SU-DHL-6 (cell line): Measurements from ENCODE around the gene TRRAP.
"Not testable (repeated sequence)": the region's sequence is repeated elsewhere in the genome, so short reads cannot be mapped to it uniquely, and the experiment has no call there.

Source experiments
- H2AFZ ChIP-seq: fragments of 200-600 bp; sonication (generic); 2 replicates; pipeline ENCODE4 v1.6.1; 2014; ENCODE audit warnings: low read depth, mild to moderate bottlenecking, moderate library complexity, mixed read lengths, antibody characterized with exemption, low read length; ENCODE audit not compliant: severe bottlenecking
- H3F3A ChIP-seq: fragments of 200-600 bp; shearing (Covaris generic); 2 replicates; pipeline ENCODE4 v1.6.0; 2016; ENCODE audit warnings: antibody characterized with exemption, mild to moderate bottlenecking; ENCODE audit not compliant: insufficient read depth
- H3K27ac ChIP-seq: fragments of 200-600 bp; sonication (generic); 2 replicates; pipeline ENCODE4 v1.5.1; 2016; ENCODE audit warnings: low read depth, mild to moderate bottlenecking, low read length, moderate library complexity, mixed read lengths
- H3K27me3 ChIP-seq: fragments of 200-600 bp; sonication (generic), shearing (Covaris generic); 2 replicates; pipeline ENCODE4 v1.6.0; 2014; ENCODE audit warnings: mild to moderate bottlenecking, low read length
- H3K36me3 ChIP-seq: fragments of 200-600 bp; sonication (generic); 2 replicates; pipeline ENCODE4 v1.6.1; 2014; ENCODE audit warnings: mild to moderate bottlenecking, low read length, mixed read lengths
- H3K4me2 ChIP-seq: fragments of 300-600, 200-600 bp; shearing (Covaris generic), sonication (generic); 2 replicates; pipeline ENCODE4 v1.6.0; 2014; ENCODE audit warnings: low read length, low read depth, mild to moderate bottlenecking; ENCODE audit not compliant: poor library complexity, severe bottlenecking
- H3K4me3 ChIP-seq: fragments of 200-600 bp; sonication (generic); 2 replicates; pipeline ENCODE4 v1.5.1; 2014; ENCODE audit warnings: antibody characterized with exemption, low read length, mild to moderate bottlenecking, mixed read lengths; ENCODE audit not compliant: insufficient read depth, poor library complexity, severe bottlenecking
- H3K79me2 ChIP-seq: fragments of 200-600 bp; sonication (generic); 2 replicates; pipeline ENCODE4 v1.6.1; 2014; ENCODE audit warnings: mild to moderate bottlenecking, low read length, moderate library complexity; ENCODE audit not compliant: insufficient read depth
- H3K9ac ChIP-seq: fragments of 200-600 bp; sonication (generic); 2 replicates; pipeline ENCODE4 v1.7.0; 2014; ENCODE audit warnings: mild to moderate bottlenecking, low read length
- H3K9me2 ChIP-seq: fragments of 200-600 bp; sonication (generic); replicated peaks from 2 replicates; pipeline ENCODE4 v1.6.1; 2014; ENCODE audit warnings: low read length; ENCODE audit not compliant: insufficient read depth
- H3K9me3 ChIP-seq: fragments of 200-600 bp; sonication (generic); 2 replicates; pipeline ENCODE4 v1.6.1; 2014; ENCODE audit warnings: low read length, mixed read lengths; ENCODE audit not compliant: insufficient read depth
- H4K20me1 ChIP-seq: fragments of 200-600 bp; sonication (generic); 2 replicates; pipeline ENCODE4 v1.6.1; 2014; ENCODE audit warnings: low read depth, mild to moderate bottlenecking, antibody characterized with exemption, low read length, moderate library complexity, mixed read lengths
- EZH2phosphoT487 ChIP-seq: fragments of 200-600 bp; sonication (generic), shearing (Covaris generic); conservative IDR thresholded peaks from 2 replicates; pipeline ENCODE4 v1.6.1; 2018; ENCODE audit warnings: mild to moderate bottlenecking, antibody characterized with exemption, low read length, moderate library complexity, mixed read lengths
- TF ChIP-seq, protein P1 (sequence below): fragments of 200-600 bp; sonication (generic); IDR thresholded peaks from one replicate; pipeline ENCODE4 v1.5.1; 2017; ENCODE audit warnings: antibody characterized with exemption, mild to moderate bottlenecking, low read length, moderate library complexity; ENCODE audit not compliant: insufficient read depth, poor library complexity, severe bottlenecking

TRRAP gene

DNA sequence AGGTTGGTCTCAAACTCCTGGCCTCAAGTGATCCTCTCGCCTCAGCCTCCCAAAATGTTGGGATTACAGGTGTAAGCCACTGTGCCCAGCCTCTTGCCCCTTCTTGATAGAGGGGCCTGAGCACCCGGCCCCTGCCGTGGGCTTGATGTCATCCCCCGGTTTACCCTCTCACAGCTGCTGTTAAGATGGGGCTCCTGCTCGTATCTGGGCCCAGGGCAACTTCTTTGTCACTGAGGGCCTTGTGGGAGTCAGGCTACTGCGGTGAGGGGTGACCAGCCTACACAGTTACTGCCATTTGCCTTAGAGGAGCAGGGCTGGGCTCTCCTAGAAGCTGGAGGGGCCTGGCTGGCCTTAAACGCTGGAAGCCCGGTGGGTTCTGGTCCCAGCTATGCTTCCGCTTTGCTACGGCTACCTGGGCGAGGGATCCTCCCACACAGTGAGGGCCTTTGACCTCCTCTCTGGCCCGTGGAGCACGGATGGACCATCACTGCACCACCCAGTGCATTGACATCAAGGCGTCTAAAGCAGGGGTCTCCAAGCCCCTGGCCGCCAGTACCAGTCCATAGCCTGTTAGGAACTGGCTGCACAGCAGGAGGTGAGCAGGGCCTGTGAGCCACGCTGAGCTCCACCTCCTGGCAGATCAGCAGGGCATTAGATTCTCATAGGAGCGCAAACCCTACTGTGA lies 7.4 kb upstream of the TRRAP start:
- H3K4me2 ChIP-seq, result no peak overlapping the region
- H3K9ac ChIP-seq, result no peak overlapping the region

DNA sequence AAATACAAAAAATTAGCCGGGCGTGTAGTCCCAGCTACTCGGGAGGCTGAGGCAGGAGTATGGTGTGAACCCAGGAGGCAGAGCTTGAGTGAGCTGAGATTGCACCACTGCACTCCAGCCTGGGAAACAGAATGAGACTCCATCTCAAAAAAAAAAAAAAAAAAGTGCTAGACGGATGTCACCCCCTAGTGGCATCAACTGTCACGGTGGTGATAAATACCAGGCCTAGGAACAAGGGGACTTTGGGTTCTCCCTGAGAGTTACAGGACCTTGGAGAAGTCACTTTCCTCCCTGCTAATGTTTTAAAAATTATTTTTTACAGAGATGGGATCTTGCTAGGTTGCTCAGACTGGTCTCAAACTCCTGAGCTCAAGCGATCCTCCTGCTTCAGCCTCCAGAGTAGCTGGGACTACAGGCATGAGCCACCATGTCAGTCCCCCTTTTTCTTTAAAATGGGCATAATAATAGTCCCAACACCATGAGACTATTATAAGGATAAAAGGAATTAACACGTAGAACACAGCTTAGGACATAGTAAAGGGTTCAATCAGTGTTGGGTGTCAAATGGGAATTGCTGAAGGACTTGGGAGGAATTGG lies 5.9 kb upstream of the TRRAP start:
- Histone ChIP-seq H3K9me2 (no peaks in the 10 kb centered on the region), H4K20me1 (no peaks in the 10 kb centered on the region), H3K9ac (no peak overlapping the region), H3K79me2 (no peaks in the 10 kb centered on the region), H3K4me2 (no peak overlapping the region), H3F3A (0 out of 2 replicates have a peak, but pooled peaks cover 3% of the 10 kb centered on the region), H3K27ac (no peak overlapping the region), H3K36me3 (no peaks in the 10 kb centered on the region), H3K4me3 (no peak overlapping the region), H3K27me3 (no peaks in the 10 kb centered on the region; the same call in 1 of the 2 replicates), H2AFZ (no peak overlapping the region), H3K9me3 (no peaks in the 10 kb centered on the region)
- TF ChIP-seq EZH2phosphoT487, result no peak
- TF ChIP-seq, protein P1, sequence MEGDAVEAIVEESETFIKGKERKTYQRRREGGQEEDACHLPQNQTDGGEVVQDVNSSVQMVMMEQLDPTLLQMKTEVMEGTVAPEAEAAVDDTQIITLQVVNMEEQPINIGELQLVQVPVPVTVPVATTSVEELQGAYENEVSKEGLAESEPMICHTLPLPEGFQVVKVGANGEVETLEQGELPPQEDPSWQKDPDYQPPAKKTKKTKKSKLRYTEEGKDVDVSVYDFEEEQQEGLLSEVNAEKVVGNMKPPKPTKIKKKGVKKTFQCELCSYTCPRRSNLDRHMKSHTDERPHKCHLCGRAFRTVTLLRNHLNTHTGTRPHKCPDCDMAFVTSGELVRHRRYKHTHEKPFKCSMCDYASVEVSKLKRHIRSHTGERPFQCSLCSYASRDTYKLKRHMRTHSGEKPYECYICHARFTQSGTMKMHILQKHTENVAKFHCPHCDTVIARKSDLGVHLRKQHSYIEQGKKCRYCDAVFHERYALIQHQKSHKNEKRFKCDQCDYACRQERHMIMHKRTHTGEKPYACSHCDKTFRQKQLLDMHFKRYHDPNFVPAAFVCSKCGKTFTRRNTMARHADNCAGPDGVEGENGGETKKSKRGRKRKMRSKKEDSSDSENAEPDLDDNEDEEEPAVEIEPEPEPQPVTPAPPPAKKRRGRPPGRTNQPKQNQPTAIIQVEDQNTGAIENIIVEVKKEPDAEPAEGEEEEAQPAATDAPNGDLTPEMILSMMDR, result peak; percentile 42

More for the DNA sequence above, 7.4 kb upstream of the TRRAP start:
- Histone ChIP-seq H3K79me2 (no peaks in the 10 kb centered on the region), H2AFZ (no peak overlapping the region), H3K9me3 (no peaks in the 10 kb centered on the region), H3K9me2 (no peaks in the 10 kb centered on the region), H3K27me3 (no peaks in the 10 kb centered on the region; the same call in 1 of the 2 replicates), H3F3A (0 out of 2 replicates have a peak, but pooled peaks cover 6% of the 10 kb centered on the region), H3K4me3 (no peak overlapping the region), H3K36me3 (no peaks in the 10 kb centered on the region), H4K20me1 (no peaks in the 10 kb centered on the region), H3K27ac (no peak overlapping the region)
- TF ChIP-seq, protein P1, result no peak
- no peak for TF ChIP-seq EZH2phosphoT487

DNA sequence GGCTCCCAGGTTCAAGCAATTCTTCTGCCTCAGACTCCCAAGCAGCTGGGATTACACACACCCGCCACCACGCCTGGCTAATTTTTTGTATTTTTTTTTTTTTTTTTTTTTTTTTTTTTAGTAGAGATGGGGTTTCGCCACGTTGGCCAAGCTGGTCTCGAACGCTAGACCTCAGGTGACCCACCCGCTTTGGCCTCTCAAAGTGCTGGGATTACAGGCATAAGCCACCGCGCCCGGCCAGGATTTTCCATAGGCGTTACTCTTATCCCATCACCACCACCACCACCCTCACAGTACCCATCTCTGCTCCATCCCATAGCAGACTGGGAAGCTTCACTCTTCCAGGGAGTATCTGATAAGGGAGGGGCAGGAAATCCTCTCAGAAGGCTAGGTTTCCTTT lies 4.7 kb upstream of the TRRAP start:
- H3K9me2 ChIP-seq, H3K9me3 ChIP-seq, H3K4me2 ChIP-seq: not testable (repeated sequence)

DNA sequence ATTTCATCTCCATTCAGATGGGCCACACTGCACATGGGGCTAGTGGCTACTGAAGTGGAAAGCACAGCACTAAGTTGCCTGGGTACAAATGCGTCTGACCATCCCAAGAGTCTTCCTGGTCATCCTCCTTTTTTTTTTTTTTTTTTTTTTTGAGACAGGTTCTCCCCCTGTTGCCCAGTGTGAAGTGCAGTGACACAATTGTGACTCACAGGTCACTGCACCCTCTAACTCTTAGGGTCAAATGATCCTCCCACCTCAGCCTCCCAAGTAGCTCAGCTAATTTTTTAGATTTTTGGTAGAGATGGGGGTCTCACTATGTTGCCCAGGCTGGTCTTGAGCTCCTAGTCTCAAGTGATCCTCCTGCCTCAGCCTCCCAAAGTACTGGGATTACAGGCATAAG lies 3.4 kb upstream of the TRRAP start:
- H3K9me2 ChIP-seq, result no peaks in the 10 kb centered on the region
- TF ChIP-seq, protein P1, result no peak
- no peak for TF ChIP-seq EZH2phosphoT487
- H3K27ac ChIP-seq, result no peak overlapping the region
- H3K27me3 ChIP-seq, result no peaks in the 10 kb centered on the region
- H2AFZ ChIP-seq, result no peak overlapping the region
- no peaks in the 10 kb centered on the region for H3K9me3 ChIP-seq
- H4K20me1 ChIP-seq, result no peaks in the 10 kb centered on the region
- no peak overlapping the region for H3K4me3 ChIP-seq
- no peaks in the 10 kb centered on the region for H3K36me3 ChIP-seq
- no peak overlapping the region for H3K9ac ChIP-seq
- 0 out of 2 replicates have a peak, but pooled peaks cover 10% of the 10 kb centered on the region for H3F3A ChIP-seq
- peaks cover 11% of the 10 kb centered on the region for H3K79me2 ChIP-seq
- no peak overlapping the region for H3K4me2 ChIP-seq

More for the DNA sequence above, 4.7 kb upstream of the TRRAP start:
- not testable (repeated sequence) for H4K20me1 ChIP-seq, H2AFZ ChIP-seq, H3K9ac ChIP-seq, H3K36me3 ChIP-seq, H3K79me2 ChIP-seq, H3F3A ChIP-seq, H3K4me3 ChIP-seq, H3K27ac ChIP-seq, H3K27me3 ChIP-seq
